ENCODE measurements around the gene KAT6B.

KAT6B gene

GRCh38 chr10:75074711-75075445 is 248.5 kb downstream of the KAT6B start:
- peak in 1 of 5 experiments; percentile 23 for DNase-seq

GRCh38 chr10:75076348-75076747 is 249.9 kb downstream of the KAT6B start:
- no peak for DNase-seq

- DNase-seq: no peak
Observed at GRCh38 chr10:75079436-75080083, 253.2 kb downstream of the KAT6B start.

- no peak for DNase-seq
Observed at GRCh38 chr10:75080554-75080953, 254.2 kb downstream of the KAT6B start.

GRCh38 chr10:75081379-75081778 is 255.0 kb downstream of the KAT6B start:
- DNase-seq: no peak
